B cell (primary cell): ENCODE measurements around the gene ARHGAP45. TPM values are rescaled to one million over a fixed set of nuclear protein-coding genes. Genes with fewer than 3 reads are reported as not detected.

ENCODE experiments used
- ATAC-seq: fragments of 200-7000 bp; cut with Tn5 transposase; one replicate; pipeline ENCODE4 v1.10.0; 2021; ENCODE audit warnings: low read depth, mild to moderate bottlenecking, moderate number of reproducible peaks, moderate library complexity
- CTCF ChIA-PET: fragments of 350-600 bp; sonication (Branson Sonifier 250); formaldehyde crosslinking; loops from one replicate; lab custom pipeline; 2021; ENCODE audit warnings: antibody characterized with exemption, inconsistent platforms; lab: Charles Lee
- POLR2A ChIA-PET: fragments of 350-600 bp; sonication (Branson Sonifier 250); formaldehyde crosslinking; loops from one replicate; lab custom pipeline; 2021; ENCODE audit warnings: antibody characterized with exemption; lab: Charles Lee
- DNase-seq: peaks from one replicate; pipeline ENCODE4 v3.0.0; 2013
- H2AFZ ChIP-seq: 2 replicates; pipeline ENCODE4 v1.6.1; 2012; ENCODE audit warnings: mild to moderate bottlenecking, low read depth, low read length; ENCODE audit not compliant: insufficient read depth, poor library complexity, severe bottlenecking
- H3K27ac ChIP-seq, 2 donors: 1 replicate in 1 of 2; 2 replicates in 1 of 2; pipeline ENCODE4 v1.5.1; 2012 to 2013; ENCODE audit warnings: low read length in 2 of 2, mild to moderate bottlenecking in 2 of 2, moderate library complexity in 1 of 2
- H3K27me3 ChIP-seq, 4 experiments: fragments of 200-600 bp in 1 of 4; sonication (generic) in 1 of 4; replicated peaks in 1 of 4; 1 replicate in 2 of 4; 2 replicates in 2 of 4; pipeline versions ENCODE4 v1.6.1 to v1.7.0; 2013 to 2016; ENCODE audit warnings: low read length in 3 of 4, mild to moderate bottlenecking in 2 of 4, mixed read lengths in 1 of 4, moderate library complexity in 1 of 4; ENCODE audit not compliant: insufficient read depth in 4 of 4, control insufficient read depth in 3 of 4; ENCODE audit errors: control extremely low read depth in 1 of 4
- H3K36me3 ChIP-seq, 2 experiments: replicated peaks in 1 of 2; 1 replicate in 1 of 2; 2 replicates in 1 of 2; pipeline versions ENCODE4 v1.6.1 to v1.7.1; 2013; ENCODE audit warnings: low read length in 1 of 2; ENCODE audit not compliant: insufficient read depth in 2 of 2, control insufficient read depth in 1 of 2; ENCODE audit errors: control extremely low read depth in 1 of 2, extremely low read depth in 1 of 2
- H3K4me1 ChIP-seq, 2 donors: fragments of 200-600 bp in 1 of 2; sonication (generic) in 1 of 2; 1 replicate in 1 of 2; 2 replicates in 1 of 2; pipeline versions ENCODE4 v1.5.1 to v1.6.1; 2013 to 2017; ENCODE audit warnings: low read length in 2 of 2; ENCODE audit not compliant: control insufficient read depth in 2 of 2, insufficient read depth in 2 of 2
- H3K4me2 ChIP-seq: replicated peaks from 2 replicates; pipeline ENCODE3; 2012; ENCODE audit warnings: mild to moderate bottlenecking, low read depth, low read length; ENCODE audit not compliant: poor library complexity, severe bottlenecking
- H3K4me3 ChIP-seq, 5 experiments: fragments of 200-600 bp in 1 of 5; sonication (generic) in 1 of 5; 1 replicate in 3 of 5; 2 replicates in 2 of 5; pipeline versions ENCODE4 v1.5.1 to v1.7.0; 2011 to 2016; ENCODE audit warnings: low read length in 4 of 5, mild to moderate bottlenecking in 4 of 5, low read depth in 2 of 5, control low read depth in 1 of 5, moderate library complexity in 1 of 5; ENCODE audit not compliant: insufficient read depth in 1 of 5; ENCODE audit errors: control extremely low read depth in 1 of 5, extremely low read depth in 1 of 5
- H3K79me2 ChIP-seq: fragments of 200-600 bp; sonication (generic); one replicate; pipeline ENCODE4 v1.6.0; 2016; ENCODE audit warnings: low read length; ENCODE audit not compliant: control insufficient read depth, insufficient read depth
- H3K9ac ChIP-seq: fragments of 200-600 bp; sonication (generic); 2 replicates; pipeline ENCODE4 v1.6.1; 2017; ENCODE audit warnings: mild to moderate bottlenecking, low read length, moderate library complexity
- H3K9me3 ChIP-seq, 3 donors: one replicate each; pipeline versions ENCODE4 v1.6.1 to v1.7.1; 2013; ENCODE audit warnings: low read length in 2 of 3; ENCODE audit not compliant: control insufficient read depth in 2 of 3, insufficient read depth in 1 of 3; ENCODE audit errors: control extremely low read depth in 1 of 3
- H4K20me1 ChIP-seq: 2 replicates; pipeline ENCODE4 v1.6.0; 2012; ENCODE audit warnings: mild to moderate bottlenecking, low read length; ENCODE audit not compliant: insufficient read depth, control insufficient read depth, poor library complexity, severe bottlenecking
- H3K27ac Mint-ChIP-seq: one replicate; pipeline ENCODE4 v1.8.0; 2021; ENCODE audit warnings: mixed read lengths
- H3K27me3 Mint-ChIP-seq: one replicate; pipeline ENCODE4 v1.8.0; 2021; ENCODE audit warnings: mixed read lengths
- H3K4me1 Mint-ChIP-seq: one replicate; pipeline ENCODE4 v1.8.0; 2021; ENCODE audit warnings: mixed read lengths
- H3K4me3 Mint-ChIP-seq: one replicate; pipeline ENCODE4 v1.8.0; 2021; ENCODE audit warnings: mixed read lengths
- H3K9me3 Mint-ChIP-seq: one replicate; pipeline ENCODE4 v1.8.0; 2022; ENCODE audit warnings: mixed read lengths; ENCODE audit not compliant: insufficient read depth
- EZH2 ChIP-seq: IDR thresholded peaks from 2 replicates; pipeline ENCODE4 v1.6.1; 2012; ENCODE audit warnings: borderline replicate concordance, low read depth, mild to moderate bottlenecking, moderate library complexity, low read length; ENCODE audit not compliant: insufficient read depth, poor library complexity, severe bottlenecking
- WGBS: methylation state at CpG from one replicate; pipeline ENCODE4 v1.1.5; 2013; ENCODE audit warnings: missing lambda C conversion rate; ENCODE audit not compliant: insufficient coverage; 5-methylcytosine and 5-hydroxymethylcytosine counted together
- intact Hi-C: fragments of 100-400 bp; cut with micrococcal nuclease; formaldehyde crosslinking; loops from one replicate; pipeline ENCODE4 v1.10.0; 2022
- polyA plus RNA-seq: library from polyadenylated mRNA; depleted of rRNA; stranded (reverse); fragments of >200 nt; gene quantifications from 2 replicates; pipeline ENCODE4 v1.2.3, GENCODE V29; 2012
- total RNA-seq, 2 donors: library from RNA; stranded (reverse); fragments of 120-200 nt in 1 of 2; gene quantifications; 1 replicate in 1 of 2; 2 replicates in 1 of 2; pipeline versions ENCODE4 v1.2.3 to v1.2.4, GENCODE V29; 2013 to 2022
- TF ChIP-seq, protein P1 (sequence below): fragments of 200-600 bp; IDR thresholded peaks from one replicate; pipeline ENCODE4 v1.8.0; 2022; ENCODE audit warnings: antibody characterized with exemption, mild to moderate bottlenecking

ARHGAP45 gene
- total and polyA plus RNA-seq, 2 donors (not counting 1 experiment from before 2014, with no cell fraction given): 488 to 490 TPM

DNA sequence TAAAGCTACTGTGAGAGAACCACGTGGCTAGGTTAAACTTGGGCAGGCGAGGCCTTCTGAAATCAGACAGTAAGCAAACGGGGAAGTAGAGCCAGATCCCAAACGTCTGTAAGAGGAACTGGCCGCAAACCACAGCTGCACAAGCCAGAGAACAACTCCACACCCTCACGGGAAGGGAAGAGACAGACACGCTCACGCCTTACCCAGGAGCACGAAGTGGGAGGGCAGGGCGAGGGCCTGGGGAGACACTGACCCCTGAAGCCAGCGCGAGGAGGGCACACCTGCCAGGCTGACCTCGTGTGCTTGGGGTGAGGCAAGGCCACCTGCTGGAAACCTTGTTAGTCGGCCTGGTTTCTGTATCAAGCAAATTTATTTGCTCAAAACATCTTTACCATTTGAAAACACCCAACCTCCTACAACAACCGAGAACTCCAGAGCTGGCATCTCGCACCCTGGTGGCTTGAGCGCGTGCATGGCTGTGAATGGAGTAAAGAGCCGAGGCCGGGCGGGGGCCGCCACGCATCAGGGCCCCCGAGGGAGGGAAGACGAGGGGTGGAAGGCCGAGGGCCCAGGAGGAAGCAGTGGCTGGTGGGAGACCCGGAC lies 20.9 kb downstream of the ARHGAP45 start:
- Histone ChIP-seq H2AFZ (no peak overlapping the region), H3K36me3 (peaks cover 0 to 78% of the 10 kb centered on the region in 2 experiments), H3K4me1 (peaks cover 34 to 42% of the 10 kb centered on the region in 2 donors), H3K9me3 (no peaks in the 10 kb centered on the region), H3K4me3 (peak overlapping the region in 2 of 5 experiments; percentile 1 to 8), H3K27me3 (no peaks in the 10 kb centered on the region), H4K20me1 (peaks cover 89% of the 10 kb centered on the region), H3K4me2 (peak overlapping the region; percentile 69), H3K27ac (peak overlapping the region; percentile 29 to 82), H3K9ac (peak overlapping the region; percentile 14), H3K79me2 (peaks cover 22% of the 10 kb centered on the region)
- intact Hi-C loops: loop anchor here (1.0 to 2.0 kb wide), 2 partner anchors 11 to 19 kb away; no protein-coding TSS in a partner anchor
- H3K4me3 Mint-ChIP-seq: peak overlapping the region; percentile 69
- no peaks in the 10 kb centered on the region for H3K9me3 Mint-ChIP-seq
- POLR2A ChIA-PET: interaction anchor here (0.5 to 8.4 kb wide), 11 partner anchors 9 to 181 kb away, joined by 3 to 97 read pairs (median 6); partner anchors contain the start of genes ABCA7, ARHGAP45 and GPX4
- no peaks in the 10 kb centered on the region for H3K27me3 Mint-ChIP-seq
- no peak for TF ChIP-seq EZH2
- TF ChIP-seq, protein P1, sequence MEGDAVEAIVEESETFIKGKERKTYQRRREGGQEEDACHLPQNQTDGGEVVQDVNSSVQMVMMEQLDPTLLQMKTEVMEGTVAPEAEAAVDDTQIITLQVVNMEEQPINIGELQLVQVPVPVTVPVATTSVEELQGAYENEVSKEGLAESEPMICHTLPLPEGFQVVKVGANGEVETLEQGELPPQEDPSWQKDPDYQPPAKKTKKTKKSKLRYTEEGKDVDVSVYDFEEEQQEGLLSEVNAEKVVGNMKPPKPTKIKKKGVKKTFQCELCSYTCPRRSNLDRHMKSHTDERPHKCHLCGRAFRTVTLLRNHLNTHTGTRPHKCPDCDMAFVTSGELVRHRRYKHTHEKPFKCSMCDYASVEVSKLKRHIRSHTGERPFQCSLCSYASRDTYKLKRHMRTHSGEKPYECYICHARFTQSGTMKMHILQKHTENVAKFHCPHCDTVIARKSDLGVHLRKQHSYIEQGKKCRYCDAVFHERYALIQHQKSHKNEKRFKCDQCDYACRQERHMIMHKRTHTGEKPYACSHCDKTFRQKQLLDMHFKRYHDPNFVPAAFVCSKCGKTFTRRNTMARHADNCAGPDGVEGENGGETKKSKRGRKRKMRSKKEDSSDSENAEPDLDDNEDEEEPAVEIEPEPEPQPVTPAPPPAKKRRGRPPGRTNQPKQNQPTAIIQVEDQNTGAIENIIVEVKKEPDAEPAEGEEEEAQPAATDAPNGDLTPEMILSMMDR: peak; percentile 15
- CTCF ChIA-PET: interaction anchor here (1.0 to 5.6 kb wide), 12 partner anchors 11 to 168 kb away, joined by 3 to 49 read pairs (median 4); partner anchors contain the start of genes ARHGAP45 and CNN2
- DNase-seq: peak; percentile 86
- peak overlapping the region; percentile 91 for H3K27ac Mint-ChIP-seq
- peaks cover 35% of the 10 kb centered on the region for H3K4me1 Mint-ChIP-seq
- WGBS: 3% methylated on average over 25 of the region's 27 CpGs
- peak; percentile 61 for ATAC-seq
